Lung microvascular endothelial cell (primary cell): ENCODE results near the gene TNNI3. TPM values are rescaled to one million over a fixed set of nuclear protein-coding genes. Genes with fewer than 3 reads are reported as not detected.

ENCODE experiments used
- DNase-seq, 2 donors: peaks; one replicate each; pipeline versions ENCODE4 v3.0.0 to v3.0.0-alpha.2; 2010; ENCODE audit warnings: low read depth in 2 of 2
- total RNA-seq: library from RNA; depleted of rRNA; stranded (reverse); fragments of >200 nt; gene quantifications from 2 replicates; pipeline ENCODE4 v1.2.1, GENCODE V29; 2014

The TNNI3 gene
- not detected in 2 replicates for total RNA-seq

DNA sequence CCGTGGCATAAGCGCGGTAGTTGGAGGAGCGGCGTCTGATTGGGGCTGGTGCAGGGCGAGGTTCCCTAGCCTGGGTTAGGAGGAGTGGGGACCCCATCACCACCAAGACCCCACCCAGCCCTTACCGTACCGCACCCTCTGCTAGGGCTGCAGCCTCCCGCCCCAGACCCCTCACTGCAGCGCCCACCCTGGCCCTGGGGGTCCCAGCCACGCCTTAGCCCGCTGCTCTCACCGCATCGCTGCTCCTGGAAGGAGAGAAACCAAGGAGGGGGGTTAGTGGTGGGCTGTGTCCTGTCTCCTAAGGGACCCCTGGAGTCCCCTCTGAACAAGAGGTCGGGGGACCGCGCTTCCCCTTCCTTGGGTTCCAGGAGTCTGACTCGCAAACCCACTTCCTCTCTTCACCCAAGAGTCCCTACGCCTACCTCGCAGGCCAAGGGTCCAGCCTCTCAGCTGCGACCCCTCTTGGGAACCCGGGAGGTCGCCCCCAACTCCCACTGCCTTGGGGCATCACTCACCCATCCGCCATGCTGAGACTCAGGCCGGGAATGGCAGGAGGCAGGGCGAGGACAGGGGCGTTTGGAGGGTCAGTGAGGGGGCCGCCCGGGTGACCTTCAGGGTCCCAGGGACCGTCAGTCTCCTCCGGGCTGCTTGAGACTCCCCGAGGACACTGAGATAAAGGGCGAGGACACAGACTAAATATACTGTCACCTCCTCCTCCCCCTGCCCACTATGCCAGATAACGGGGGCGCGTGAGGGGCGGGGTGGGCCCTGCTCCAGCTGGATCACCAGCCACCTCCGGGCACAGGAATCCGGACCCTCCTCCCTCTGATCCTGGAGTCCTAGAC, at the start of gene TNNI3:
Gene TNNI3, minus strand, starts transcription at position 669 of the 845 bp plus-strand sequence. Its CDS starts 143 bp downstream, at position 526.
- DNase-seq = no peak

DNA sequence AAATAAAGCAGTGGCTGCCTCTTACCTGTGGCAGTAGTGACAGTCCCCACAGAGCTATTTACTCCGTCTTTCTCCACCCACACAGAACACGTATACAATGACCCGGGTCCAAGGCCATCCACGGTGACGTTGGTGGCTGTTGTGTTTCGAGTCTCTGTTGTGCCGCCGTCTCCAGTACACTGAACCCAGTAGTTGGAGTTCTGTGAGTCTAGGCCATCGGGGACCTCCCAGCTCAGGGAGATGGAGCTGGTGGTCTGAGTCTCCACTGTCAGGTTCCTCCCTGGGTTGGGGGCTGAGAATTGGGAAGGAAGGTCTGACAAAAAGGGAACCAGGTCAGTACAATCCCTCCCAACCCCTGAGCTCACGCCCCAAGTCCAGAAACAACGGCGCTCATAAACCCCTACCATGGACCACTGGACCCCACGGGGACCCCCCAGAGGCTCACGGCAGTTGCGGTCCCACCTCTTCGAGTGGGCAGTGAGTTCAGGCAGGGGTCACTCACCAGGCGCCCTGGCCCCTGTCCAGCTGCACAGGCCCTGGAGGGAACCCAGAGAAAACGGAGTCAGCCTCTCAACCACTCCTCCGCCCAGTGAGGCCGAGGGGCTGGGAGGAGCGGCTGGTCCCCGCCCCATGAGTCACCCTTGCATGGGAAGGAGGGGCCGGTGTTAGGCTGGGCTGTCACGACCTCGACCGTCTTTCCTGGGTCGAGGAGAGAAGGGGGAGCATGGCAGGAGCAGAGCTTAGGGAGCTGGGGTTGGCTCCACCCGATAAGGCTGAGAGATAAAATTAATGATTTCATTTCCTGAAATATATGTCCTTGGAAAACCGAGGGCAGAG, 49.4 kb upstream of the TNNI3 start:
- peak; percentile 49 to 83 for DNase-seq

DNA sequence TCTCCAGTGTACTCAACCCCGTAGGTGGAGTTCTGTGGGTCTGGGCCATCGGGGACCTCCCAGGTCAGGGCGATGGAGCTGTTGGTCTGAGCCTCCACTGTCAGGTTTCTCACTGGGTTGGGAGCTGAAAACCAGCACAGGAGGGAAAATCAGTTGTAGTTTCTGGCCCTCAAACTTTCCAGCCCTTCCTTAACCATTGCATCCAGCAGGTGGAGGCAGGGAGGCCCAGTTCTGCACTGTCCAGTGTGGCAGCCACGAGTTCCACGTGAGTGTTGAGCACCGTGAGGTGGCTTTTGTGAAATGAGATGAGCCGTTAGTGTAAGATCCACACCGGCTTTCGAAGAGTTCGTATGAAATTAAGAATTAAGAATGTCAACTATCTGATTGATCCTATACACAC, 44.7 kb upstream of the TNNI3 start:
- DNase-seq = peak; percentile 21 to 53

DNA sequence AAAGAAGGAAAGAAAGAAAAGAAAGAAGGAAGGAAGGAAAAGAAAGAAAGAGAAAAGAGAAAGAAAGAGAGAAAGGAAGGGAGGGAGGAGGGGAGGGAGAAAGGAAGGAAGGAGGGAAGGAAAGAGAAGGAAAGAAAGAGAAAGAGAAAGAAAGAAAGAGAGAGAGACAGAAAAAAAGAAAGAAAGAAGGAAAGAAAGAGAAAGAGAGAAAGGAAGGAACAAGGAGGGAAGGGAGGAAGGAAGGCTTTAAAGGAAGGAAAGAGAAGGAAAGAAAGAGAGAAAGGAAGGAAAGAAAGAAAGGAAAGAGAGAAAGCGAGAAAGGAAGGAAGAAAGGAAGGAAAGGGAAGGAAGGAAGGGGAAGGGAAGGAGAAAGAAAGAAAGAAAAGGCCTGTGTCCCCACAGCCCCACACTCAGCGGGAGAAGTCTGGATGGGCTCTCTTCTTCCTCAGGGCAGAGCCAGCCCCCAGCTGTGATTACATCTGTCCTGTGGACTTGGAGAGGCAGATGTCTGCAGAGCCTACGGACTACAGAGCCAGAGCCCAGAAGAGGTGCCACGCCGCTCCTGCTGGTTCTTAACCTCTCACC, 42.2 kb upstream of the TNNI3 start:
- no peak for DNase-seq

DNA sequence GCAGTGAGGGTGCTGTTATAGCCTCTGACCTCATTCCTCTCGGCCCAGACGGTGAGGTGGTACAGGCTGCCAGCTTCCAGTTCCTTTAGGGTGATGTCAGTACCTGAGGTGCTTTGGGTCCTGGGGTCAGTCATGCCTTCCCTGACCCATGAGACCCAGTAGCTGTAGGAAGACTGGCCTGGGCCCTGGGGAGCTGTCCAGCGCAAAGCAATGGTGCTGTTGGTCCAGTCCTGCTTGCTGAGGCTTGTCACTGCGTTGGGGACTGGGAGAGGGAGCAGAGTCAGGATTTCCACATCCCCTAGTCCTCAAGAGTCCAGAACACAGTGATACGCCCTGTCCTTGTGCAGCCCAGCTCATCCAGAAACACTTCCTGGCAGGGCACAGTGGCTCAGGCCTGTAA, 41.1 kb upstream of the TNNI3 start:
- DNase-seq = no peak

DNA sequence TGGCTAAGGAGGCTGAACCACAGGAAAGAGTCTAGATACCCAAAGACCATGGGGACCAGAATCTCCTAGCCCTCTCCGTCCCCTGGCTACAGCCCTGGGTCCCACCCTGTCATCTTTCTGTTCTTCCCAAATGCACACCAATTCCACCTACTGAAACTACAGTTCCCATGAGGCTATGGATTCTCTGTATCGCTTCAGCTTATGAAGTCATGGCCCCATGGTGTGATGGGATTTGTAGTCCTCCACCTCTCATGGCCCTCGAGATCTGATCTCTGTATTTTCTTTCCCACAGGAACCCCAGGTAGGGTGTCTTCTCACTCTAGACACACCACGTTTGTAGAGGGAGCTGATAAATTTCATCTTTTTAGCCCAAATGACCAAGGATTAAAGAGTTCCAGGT, 40.0 kb upstream of the TNNI3 start:
- DNase-seq = peak; percentile 26 to 45

DNA sequence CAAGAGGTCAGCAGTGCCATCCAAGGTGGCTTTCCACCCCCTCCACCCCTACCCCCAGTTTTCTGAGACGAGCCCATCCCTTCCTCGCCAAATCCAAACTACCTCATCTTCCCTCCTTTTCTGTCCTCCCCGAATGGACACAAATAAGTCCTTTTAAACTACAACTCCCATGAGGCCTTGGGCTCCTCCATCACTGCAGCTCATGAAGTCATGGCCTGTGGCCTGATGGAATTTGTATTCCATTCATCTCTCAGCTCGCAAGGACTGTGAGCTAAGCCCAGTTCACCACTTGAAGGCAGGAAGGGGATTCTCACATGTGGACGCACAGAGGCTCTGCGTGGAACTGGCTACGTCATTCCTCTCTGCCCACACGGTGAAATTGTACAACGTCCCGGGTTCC, 39.3 kb upstream of the TNNI3 start:
- no peak for DNase-seq

DNA sequence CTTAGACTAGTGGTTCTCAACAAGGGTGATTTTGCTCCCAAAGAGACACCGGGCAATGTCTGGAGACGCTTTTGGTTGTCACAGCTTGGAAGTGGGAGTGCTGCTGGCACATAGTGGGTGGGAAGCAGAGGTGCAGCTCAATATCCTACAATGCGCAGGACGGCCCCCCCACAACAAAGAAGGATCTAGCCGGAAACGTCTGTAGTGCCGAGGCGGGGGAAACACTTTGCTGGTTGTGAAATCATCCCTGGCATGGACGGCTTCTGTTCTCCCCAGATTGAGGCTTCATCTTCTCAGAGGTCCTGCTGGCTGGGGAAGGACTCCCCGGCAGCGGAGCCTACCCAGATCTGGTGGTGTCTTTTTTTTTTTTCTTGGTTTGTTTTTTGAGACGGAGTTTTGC, 35.9 kb upstream of the TNNI3 start:
- no peak for DNase-seq

DNA sequence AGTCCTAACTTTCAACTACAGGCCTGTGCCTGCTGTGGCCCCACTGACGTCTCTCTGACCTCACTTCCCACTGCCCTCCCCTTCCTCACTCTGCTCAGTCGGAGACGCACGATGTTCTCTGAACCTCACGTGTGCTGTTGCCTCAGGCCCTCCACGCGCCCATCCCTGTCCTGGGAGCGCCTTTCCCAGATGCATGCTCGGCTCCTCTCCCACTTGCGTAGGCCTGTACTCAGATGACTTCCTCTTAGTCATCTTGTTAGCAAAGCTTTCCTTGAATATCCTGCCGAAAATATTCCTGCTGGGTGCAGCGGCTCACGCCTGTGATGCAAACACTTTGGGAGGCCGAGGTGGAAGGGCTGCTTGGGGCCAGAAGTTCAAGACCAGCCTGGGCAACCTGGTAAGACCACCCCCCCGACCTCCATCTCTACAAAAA, 31.9 kb upstream of the TNNI3 start:
- peak; percentile 67 to 98 for DNase-seq

DNA sequence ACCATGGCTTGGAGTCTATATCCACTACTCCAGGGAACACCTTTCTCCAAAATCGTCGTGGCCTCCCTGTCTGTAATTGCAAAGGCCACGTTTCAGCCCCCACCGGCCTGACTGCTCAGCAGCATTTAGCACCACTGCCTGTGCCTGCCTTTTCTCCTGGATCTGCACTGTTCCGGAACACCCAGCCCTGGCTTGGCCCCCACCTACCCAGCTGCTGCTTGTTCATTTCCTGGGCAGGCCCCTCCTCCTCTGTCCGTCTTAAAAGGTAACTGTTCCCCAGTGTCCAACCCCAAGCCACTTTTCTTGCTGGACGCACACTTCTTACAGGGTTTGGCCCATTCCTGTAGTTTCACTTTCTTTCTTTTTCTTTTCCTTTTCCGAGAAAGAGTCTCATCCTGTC, 31.1 kb upstream of the TNNI3 start:
- peak in 1 of 2 donors; percentile 73 for DNase-seq

DNA sequence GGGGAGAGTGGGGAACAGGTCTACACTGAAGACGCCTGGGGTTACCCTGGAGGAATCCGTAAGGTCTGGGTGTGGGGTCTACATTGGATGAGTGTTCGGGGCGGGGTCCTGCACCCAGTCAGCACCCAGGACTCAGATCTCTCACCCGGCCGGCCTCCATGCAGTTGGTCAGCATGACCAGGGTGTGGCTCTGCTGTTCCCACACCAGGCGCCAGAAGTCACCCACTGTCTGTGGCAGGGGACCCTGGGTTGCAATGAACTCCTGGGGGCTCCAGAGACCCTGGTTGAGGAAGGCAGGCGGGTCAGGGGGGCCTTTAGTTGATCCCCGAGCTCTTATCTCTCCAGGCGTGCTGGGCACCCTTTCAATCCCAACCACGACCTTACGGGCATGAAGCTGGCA, 28.5 kb upstream of the TNNI3 start:
- DNase-seq = no peak

DNA sequence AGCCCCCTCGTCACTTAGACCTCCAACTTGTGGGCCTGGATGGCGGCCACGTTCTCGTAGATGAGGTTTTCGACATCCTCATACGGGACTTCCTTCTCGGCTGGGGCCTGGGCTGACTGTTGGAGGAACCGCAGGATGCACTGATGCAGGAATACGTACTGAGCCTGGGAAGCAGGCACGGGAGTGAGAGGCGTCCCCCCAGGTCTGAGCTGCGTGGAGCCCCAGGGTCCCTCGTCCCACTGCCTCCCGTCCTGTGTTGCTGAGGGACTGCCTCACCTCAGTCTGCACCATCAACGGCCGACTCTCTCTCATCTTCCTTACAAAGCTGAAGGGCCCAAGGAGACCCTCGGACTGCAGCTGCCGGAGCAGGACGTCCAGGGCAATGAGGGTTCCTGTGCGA, 24.2 kb upstream of the TNNI3 start:
- no peak for DNase-seq

DNA sequence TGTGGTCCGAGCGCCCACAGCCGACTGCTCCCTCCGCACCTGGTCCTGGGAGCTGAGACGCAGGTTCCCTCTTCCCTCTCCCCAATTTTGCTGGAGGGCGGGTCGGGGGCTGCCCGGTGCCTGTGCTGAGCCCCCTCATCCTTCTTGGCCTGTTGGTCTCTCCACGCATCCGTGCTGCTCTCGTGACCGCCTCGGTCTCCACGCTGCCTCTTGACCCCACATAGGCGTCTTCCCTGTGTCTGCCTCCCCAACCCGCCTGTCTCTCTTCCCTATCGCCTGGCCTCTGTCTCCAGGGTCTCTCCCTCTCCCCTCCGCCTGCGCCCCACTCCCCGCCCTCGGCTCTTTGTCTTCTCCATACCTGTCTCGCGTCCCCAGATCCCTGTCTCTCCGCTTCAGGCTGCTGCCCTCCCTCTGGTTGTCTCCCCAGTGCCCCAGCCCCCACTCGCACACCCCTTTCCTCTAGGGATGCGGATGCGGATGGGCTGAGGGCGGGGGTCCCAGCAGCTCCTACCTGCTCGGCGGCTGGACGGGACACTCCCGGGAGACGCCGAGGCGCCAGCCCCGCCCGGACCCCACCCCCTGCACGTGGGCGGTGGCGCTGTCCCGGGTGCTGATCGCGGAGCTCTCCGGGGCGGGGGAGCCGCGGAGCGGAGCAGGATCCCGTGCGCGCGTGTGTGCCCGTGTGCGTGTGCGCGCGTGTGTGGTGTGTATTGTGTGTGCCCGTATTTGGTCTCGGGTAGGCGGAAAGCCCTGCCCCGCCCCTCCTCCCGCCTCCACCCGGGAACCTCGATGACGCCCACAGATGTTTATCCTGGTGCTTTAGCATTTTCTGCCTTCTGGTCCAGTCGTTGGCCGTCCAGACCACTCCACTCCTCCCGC, 22.3 kb upstream of the TNNI3 start, which contains the start of gene SYT5:
Gene SYT5, minus strand, starts transcription at position 684 of the 879 bp plus-strand sequence. CDS start 1,248 bp downstream, outside the sequence.
- peak; percentile 27 to 46 for DNase-seq

DNA sequence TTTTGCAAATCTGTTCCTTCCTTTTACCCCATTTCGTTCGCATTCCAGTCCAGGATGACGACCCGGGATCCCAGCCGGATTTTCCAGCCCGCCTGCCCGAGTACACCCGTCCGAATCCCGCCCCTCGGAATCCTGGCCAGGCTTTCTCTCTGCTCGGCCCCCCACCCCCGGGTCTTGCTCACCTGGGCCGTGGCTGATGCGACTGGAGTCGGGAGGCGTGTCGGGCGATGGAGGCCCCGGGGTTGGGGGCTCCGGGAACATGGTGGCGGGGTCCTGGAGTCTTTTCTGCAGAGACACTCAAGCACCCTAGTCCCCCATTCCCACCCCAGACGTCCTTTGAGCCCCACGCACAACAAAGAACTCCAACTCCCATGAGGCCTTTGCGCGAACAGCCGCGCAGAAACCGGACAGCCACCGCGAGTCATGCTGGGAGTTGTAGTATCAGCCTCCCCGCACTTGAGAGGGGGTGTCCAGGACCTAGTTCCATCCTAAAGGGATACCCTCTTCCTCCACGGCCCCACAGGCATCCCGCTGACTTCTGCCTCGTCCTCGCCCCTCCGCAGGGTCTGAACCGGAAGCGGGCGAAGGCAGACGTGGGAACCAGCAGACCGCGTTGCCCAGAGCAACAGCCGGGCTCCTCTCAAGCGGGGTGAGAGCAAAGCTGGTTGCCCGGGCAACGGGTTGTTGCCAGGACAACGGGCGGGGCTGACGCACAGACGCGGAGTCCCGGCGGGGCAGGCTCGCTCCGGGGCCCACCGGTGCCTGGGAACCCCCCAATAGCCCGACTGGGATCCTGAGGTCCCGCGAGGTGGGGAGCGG, 21.5 kb upstream of the TNNI3 start:
- peak; percentile 66 to 76 for DNase-seq

DNA sequence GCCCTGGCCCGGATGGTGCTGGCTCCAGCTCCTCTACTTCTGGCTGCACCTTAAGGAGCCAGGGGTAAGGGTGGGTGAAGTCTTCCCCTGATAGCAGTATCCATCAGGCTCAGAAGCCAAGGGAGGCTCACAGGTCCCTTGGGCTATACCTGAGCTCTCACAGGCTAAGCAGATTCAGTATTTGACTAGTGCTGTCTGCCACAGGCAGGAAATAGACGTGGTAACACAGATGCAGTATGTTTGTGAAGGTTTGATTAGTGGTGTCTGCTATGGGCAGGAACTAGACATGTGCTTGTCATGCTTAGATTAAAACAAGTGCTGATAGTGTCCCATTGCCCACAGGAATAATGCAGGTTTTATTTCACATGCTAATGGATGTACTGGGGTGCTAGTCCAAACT, 18.5 kb upstream of the TNNI3 start:
- no peak for DNase-seq

DNA sequence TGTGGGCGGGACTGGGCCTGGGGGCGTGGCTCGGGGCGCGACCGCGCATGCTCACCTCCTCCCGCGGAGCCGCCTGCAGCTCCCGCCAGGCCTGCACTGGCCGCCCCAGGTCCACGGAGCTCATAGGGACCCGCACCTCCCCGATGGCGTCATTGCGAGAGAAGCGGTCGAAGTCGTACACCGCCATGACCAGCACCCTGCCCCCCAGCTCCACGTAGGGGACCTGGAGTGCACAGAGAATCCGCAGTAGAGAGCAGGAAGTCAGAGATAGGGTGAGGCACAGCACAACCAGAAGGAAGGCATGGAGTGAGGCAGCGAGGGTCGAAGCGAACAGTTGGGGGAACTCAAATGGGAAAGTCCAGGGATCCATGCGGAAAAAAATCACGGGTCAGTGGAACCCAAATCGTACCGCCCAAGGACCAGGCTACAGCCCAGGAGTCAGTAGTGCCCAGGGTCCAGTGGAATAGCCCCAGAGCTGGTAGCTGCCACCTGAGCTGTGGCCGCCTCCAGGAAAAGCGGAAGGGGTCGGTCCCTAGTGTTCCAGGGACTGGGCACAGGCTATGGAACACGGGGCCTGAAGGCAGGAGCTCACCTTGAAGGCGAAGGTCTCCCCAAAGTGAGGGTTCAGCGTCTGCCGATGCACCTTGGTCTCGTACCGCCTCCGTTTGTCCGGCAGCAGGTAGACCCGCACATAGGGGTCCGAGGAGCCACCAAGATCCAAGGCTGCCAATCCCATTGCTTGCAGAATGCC, 17.8 kb upstream of the TNNI3 start:
- DNase-seq = no peak

DNA sequence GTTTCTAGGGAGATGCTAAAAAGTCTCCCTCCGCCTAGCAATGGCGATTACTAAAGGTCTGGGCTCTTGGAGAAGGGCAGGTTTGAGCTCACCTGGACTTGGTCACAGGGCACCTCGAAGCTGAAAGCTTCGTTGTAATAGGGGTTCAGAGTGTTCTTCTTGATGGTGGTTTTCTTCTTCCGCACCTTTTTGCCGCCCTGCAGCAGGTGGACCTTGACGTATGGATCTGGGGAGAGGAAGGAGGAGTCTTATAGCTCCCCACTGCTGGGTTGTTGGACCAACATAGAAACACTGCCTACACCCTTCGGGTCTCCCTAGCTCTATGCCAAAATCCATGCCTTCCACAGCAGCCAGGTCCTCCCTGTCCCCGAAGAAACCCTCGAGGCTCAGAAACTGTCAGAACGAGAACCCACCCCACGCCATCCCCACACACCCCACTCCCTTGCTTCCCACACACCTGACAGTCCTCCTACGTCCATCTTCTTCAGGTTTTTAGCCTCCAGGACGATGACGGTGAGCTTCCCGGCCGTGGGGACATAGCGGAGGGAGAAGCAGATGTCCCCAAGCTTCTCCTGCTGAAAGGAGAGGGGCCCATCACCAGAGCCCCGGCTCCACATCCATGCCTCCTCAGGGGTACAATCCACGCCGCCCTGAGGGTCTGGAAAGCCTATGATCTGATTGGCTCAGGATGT, 17.0 kb upstream of the TNNI3 start:
- DNase-seq = no peak

DNA sequence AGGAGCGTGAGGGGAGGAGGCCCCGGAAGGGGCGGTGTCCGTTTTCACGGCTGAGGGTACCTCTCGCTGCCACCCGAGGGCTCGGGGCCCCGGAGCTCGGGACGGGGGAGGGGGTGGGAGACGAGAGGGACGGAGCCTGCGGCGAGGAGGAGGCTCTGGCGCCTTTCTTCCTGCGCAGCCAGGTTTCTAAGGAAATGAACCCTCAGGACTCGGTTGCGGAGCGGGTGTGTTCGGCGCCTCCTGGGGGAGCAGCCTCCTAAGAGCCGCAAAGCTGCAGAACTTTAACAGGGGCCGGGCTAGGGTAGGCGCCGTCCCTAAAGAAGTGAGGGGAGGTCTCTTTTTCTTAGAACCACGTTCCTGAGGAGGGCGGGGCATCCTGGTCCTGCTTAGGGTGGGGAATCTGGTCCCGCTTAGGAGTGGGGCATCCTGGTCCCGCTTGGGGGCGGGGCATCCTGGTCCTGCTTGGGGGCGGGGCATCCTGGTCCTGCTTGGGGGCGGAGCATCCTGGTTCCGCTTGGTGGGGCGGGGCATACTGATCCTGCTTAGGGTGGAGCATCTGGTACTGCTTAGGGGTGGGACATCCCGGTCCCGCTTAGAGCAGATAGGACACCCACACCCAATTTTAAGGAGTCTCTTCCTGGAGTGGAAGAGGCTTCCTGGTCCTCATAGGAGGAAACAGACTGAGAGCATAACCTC, 16.3 kb upstream of the TNNI3 start:
- peak; percentile 57 to 65 for DNase-seq
